IMR-90 (cell line): Measurements from ENCODE around the gene PARP12. TPM values are rescaled to one million over a fixed set of nuclear protein-coding genes. Genes with fewer than 3 reads are reported as not detected.

Experiments used
- ATAC-seq: fragments of 200-7000 bp; cut with Tn5 transposase; 2 replicates; pipeline ENCODE4 v1.9.1; 2020; ENCODE audit warnings: low read depth, mild to moderate bottlenecking, moderate library complexity
- BruUV-seq: library from RNA; stranded (reverse); fragments of 400-500 nt; replicated peaks from 2 replicates; lab custom pipeline; 2021; lab: Mats Ljungman, UMichigan
- CTCF ChIA-PET: fragments of 300-600 bp; formaldehyde crosslinking; extraction: SDS; loops from one replicate; lab custom pipeline; 2021; ENCODE audit warnings: antibody characterized with exemption; lab: Yijun Ruan, JAX
- POLR2A ChIA-PET: fragments of 300-600 bp; sonication (Branson Sonifier 250); formaldehyde crosslinking; loops from one replicate; lab custom pipeline; 2022; ENCODE audit warnings: antibody characterized with exemption; ENCODE audit not compliant: unreplicated experiment; lab: Charles Lee
- DNase-seq: peaks from one replicate; pipeline ENCODE4 v3.0.0; 2013
- H2AFZ ChIP-seq: replicated peaks from 2 replicates; pipeline ENCODE3; 2013; ENCODE audit warnings: low read length, mild to moderate bottlenecking; ENCODE audit not compliant: poor library complexity
- H2AK5ac ChIP-seq: 2 replicates; pipeline ENCODE4 v1.6.1; 2013; ENCODE audit warnings: low read depth, low read length, inconsistent platforms
- H2AK9ac ChIP-seq: replicated peaks from 2 replicates; pipeline ENCODE3; 2013; ENCODE audit warnings: mild to moderate bottlenecking, low read depth, low read length, moderate library complexity; ENCODE audit not compliant: poor library complexity
- H2BK120ac ChIP-seq: 2 replicates; pipeline ENCODE4 v1.6.1; 2013; ENCODE audit warnings: low read depth, low read length, inconsistent platforms
- H2BK15ac ChIP-seq: 3 replicates; pipeline ENCODE4 v1.6.1; 2013; ENCODE audit warnings: low read depth, low read length, inconsistent platforms
- H2BK20ac ChIP-seq: 2 replicates; pipeline ENCODE4 v1.6.1; 2013; ENCODE audit warnings: low read depth, mild to moderate bottlenecking, inconsistent platforms, low read length, moderate library complexity
- H2BK5ac ChIP-seq: 2 replicates; pipeline ENCODE4 v1.6.1; 2013; ENCODE audit warnings: mild to moderate bottlenecking, low read depth, low read length, inconsistent platforms; ENCODE audit not compliant: poor library complexity, severe bottlenecking
- H3K14ac ChIP-seq: replicated peaks from 2 replicates; pipeline ENCODE4 v1.6.1; 2013; ENCODE audit warnings: low read depth, low read length, inconsistent platforms
- H3K18ac ChIP-seq: 2 replicates; pipeline ENCODE4 v1.6.1; 2013; ENCODE audit warnings: low read depth, low read length, control low read depth
- H3K23ac ChIP-seq: 2 replicates; pipeline ENCODE4 v1.6.1; 2013; ENCODE audit warnings: low read depth, low read length, inconsistent platforms
- H3K27ac ChIP-seq: 2 replicates; pipeline ENCODE4 v1.5.1; 2013; ENCODE audit warnings: mild to moderate bottlenecking, control low read depth, low read length; ENCODE audit not compliant: insufficient read depth
- H3K27me3 ChIP-seq: 2 replicates; pipeline ENCODE4 v1.6.1; 2013; ENCODE audit warnings: low read length; ENCODE audit not compliant: control insufficient read depth, insufficient read depth
- H3K36me3 ChIP-seq: 2 replicates; pipeline ENCODE4 v1.6.1; 2013; ENCODE audit warnings: low read length, mixed read lengths; ENCODE audit not compliant: control insufficient read depth, insufficient read depth
- H3K4ac ChIP-seq: 2 replicates; pipeline ENCODE4 v1.6.1; 2013; ENCODE audit warnings: low read depth, low read length, inconsistent platforms
- H3K4me1 ChIP-seq: 2 replicates; pipeline ENCODE4 v1.6.1; 2013; ENCODE audit warnings: low read length, mixed read lengths; ENCODE audit not compliant: control insufficient read depth, insufficient read depth
- H3K4me2 ChIP-seq: 2 replicates; pipeline ENCODE4 v1.6.1; 2013; ENCODE audit warnings: low read depth, mild to moderate bottlenecking, control low read depth, low read length, moderate library complexity
- H3K4me3 ChIP-seq: 2 replicates; pipeline ENCODE4 v1.5.1; 2013; ENCODE audit warnings: low read depth, mild to moderate bottlenecking, control low read depth, low read length, moderate library complexity; ENCODE audit not compliant: insufficient read depth
- H3K56ac ChIP-seq: 2 replicates; pipeline ENCODE4 v1.6.1; 2013; ENCODE audit warnings: low read length, inconsistent platforms; ENCODE audit not compliant: insufficient read depth; ENCODE audit errors: extremely low read depth
- H3K79me1 ChIP-seq, 2 experiments: 2 replicates each; pipeline ENCODE4 v1.6.1; 2013; ENCODE audit warnings: low read length in 2 of 2, inconsistent platforms in 1 of 2, low read depth in 1 of 2
- H3K9ac ChIP-seq: 2 replicates; pipeline ENCODE4 v1.6.1; 2013; ENCODE audit warnings: low read depth, low read length, control low read depth
- H3K9me1 ChIP-seq: 2 replicates; pipeline ENCODE4 v1.6.1; 2013; ENCODE audit warnings: low read length, inconsistent platforms; ENCODE audit not compliant: insufficient read depth
- H3K9me3 ChIP-seq: 2 replicates; pipeline ENCODE4 v1.6.1; 2013; ENCODE audit warnings: low read length; ENCODE audit not compliant: control insufficient read depth, insufficient read depth
- H4K20me1 ChIP-seq: 2 replicates; pipeline ENCODE4 v1.6.1; 2013; ENCODE audit warnings: low read length, inconsistent platforms; ENCODE audit not compliant: insufficient read depth
- H4K5ac ChIP-seq: 2 replicates; pipeline ENCODE4 v1.6.1; 2013; ENCODE audit warnings: mild to moderate bottlenecking, low read depth, low read length, control low read depth
- H4K8ac ChIP-seq, 2 experiments: 2 replicates each; pipeline ENCODE4 v1.6.1; 2013; ENCODE audit warnings: low read depth in 2 of 2, low read length in 2 of 2, control low read depth in 1 of 2, inconsistent platforms in 1 of 2
- H4K91ac ChIP-seq: 2 replicates; pipeline ENCODE4 v1.6.1; 2013; ENCODE audit warnings: low read depth, low read length, inconsistent platforms; ENCODE audit not compliant: insufficient read depth
- BHLHE40 ChIP-seq: fragments of 150-350 bp; IDR thresholded peaks from 2 replicates; pipeline ENCODE4 v1.6.1; 2016; ENCODE audit warnings: mild to moderate bottlenecking, low read depth, low read length
- CEBPB ChIP-seq: IDR thresholded peaks from 2 replicates; pipeline ENCODE4 v1.6.1; 2012; ENCODE audit warnings: low read depth, low read length, improper control_type of control experiment
- CHD1 ChIP-seq: IDR thresholded peaks from 2 replicates; pipeline ENCODE4 v1.6.1; 2012; ENCODE audit warnings: low read depth, low read length, improper control_type of control experiment
- MAFK ChIP-seq: IDR thresholded peaks from 2 replicates; pipeline ENCODE4 v1.6.1; 2012; ENCODE audit warnings: low read depth, low read length, improper control_type of control experiment
- MAZ ChIP-seq: IDR thresholded peaks from 2 replicates; pipeline ENCODE4 v1.6.1; 2012; ENCODE audit warnings: low read depth, mild to moderate bottlenecking, low read length, improper control_type of control experiment, moderate library complexity, borderline replicate concordance
- MXI1 ChIP-seq: IDR thresholded peaks from 2 replicates; pipeline ENCODE4 v1.6.1; 2012; ENCODE audit warnings: low read depth, mild to moderate bottlenecking, low read length, moderate library complexity, borderline replicate concordance
- NFE2L2 ChIP-seq: fragments of 150-350 bp; IDR thresholded peaks from 2 replicates; pipeline ENCODE4 v1.6.1; 2016; ENCODE audit warnings: low read depth, mild to moderate bottlenecking, low read length
- POLR2A ChIP-seq: IDR thresholded peaks from 2 replicates; pipeline ENCODE4 v1.6.1; 2012; ENCODE audit warnings: mild to moderate bottlenecking, low read depth, low read length
- RAD21 ChIP-seq: IDR thresholded peaks from 2 replicates; pipeline ENCODE4 v1.6.1; 2012; ENCODE audit warnings: low read length, improper control_type of control experiment
- RCOR1 ChIP-seq: IDR thresholded peaks from 2 replicates; pipeline ENCODE4 v1.6.1; 2012; ENCODE audit warnings: mild to moderate bottlenecking, low read length, improper control_type of control experiment; ENCODE audit not compliant: insufficient replicate concordance
- RFX5 ChIP-seq: IDR thresholded peaks from 2 replicates; pipeline ENCODE4 v1.8.0; 2012; ENCODE audit warnings: low read depth, mild to moderate bottlenecking, low read length, moderate library complexity
- SMC3 ChIP-seq: fragments of 150-350 bp; IDR thresholded peaks from 2 replicates; pipeline ENCODE4 v1.6.1; 2016; ENCODE audit warnings: low read depth, mild to moderate bottlenecking, antibody characterized with exemption, low read length, moderate library complexity
- WGBS, 2 experiments: methylation state at CpG; one replicate each; pipeline versions ENCODE4 v1.1.5 to v1.1.7; 2013; ENCODE audit warnings: missing lambda C conversion rate in 2 of 2; ENCODE audit not compliant: insufficient read length in 1 of 2; ENCODE audit errors: extremely low coverage in 2 of 2; 5-methylcytosine and 5-hydroxymethylcytosine counted together
- dilution Hi-C: fragments of 300-500 bp; cut with HindIII; formaldehyde crosslinking; loops from one replicate; pipeline ENCODE4 v1.14.3; 2018; ENCODE audit warnings: low sequenced_read_pairs; ENCODE audit not compliant: unreplicated experiment
- in situ Hi-C: fragments of 300-500 bp; cut with MboI; formaldehyde crosslinking; loops from 3 replicates; pipeline ENCODE4 v1.14.3; 2019; ENCODE audit warnings: low sequenced_read_pairs, inconsistent platforms, mixed read lengths
- intact Hi-C: fragments of 100-400 bp; cut with micrococcal nuclease; formaldehyde crosslinking; loops from 2 replicates; pipeline ENCODE4 v1.10.0; 2022
- polyA plus RNA-seq, 3 experiments: library from polyadenylated mRNA; depleted of rRNA; stranded (reverse); fragments of >200 nt; gene quantifications; 2 replicates each; pipeline ENCODE4 v1.2.3, GENCODE V29; 2012; ENCODE audit warnings: low replicate concordance in 1 of 3
- total RNA-seq: library from RNA; depleted of rRNA; stranded (reverse); fragments of >200 nt; gene quantifications from 2 replicates; pipeline ENCODE4 v1.2.3, GENCODE V29; 2012
- TF ChIP-seq, protein P1 (sequence below): fragments of 150-350 bp; IDR thresholded peaks from 2 replicates; pipeline ENCODE4 v1.6.1; 2016; ENCODE audit warnings: low read depth, mild to moderate bottlenecking, low read length, moderate library complexity, borderline replicate concordance
- TF ChIP-seq, protein P2 (sequence below): conservative IDR thresholded peaks from 2 replicates; pipeline ENCODE4 v1.5.1; 2012; ENCODE audit warnings: mild to moderate bottlenecking, low read depth, low read length, improper control_type of control experiment
- TF ChIP-seq, protein P3 (sequence below): fragments of 150-350 bp; IDR thresholded peaks from 2 replicates; pipeline ENCODE4 v1.6.1; 2017; ENCODE audit warnings: mild to moderate bottlenecking, antibody characterized with exemption, low read length, low read depth

PARP12 gene
- total and polyA plus RNA-seq, 2 of the 4 experiments (the other 2 are of a cell fraction): 7.2 to 11.3 TPM

DNA sequence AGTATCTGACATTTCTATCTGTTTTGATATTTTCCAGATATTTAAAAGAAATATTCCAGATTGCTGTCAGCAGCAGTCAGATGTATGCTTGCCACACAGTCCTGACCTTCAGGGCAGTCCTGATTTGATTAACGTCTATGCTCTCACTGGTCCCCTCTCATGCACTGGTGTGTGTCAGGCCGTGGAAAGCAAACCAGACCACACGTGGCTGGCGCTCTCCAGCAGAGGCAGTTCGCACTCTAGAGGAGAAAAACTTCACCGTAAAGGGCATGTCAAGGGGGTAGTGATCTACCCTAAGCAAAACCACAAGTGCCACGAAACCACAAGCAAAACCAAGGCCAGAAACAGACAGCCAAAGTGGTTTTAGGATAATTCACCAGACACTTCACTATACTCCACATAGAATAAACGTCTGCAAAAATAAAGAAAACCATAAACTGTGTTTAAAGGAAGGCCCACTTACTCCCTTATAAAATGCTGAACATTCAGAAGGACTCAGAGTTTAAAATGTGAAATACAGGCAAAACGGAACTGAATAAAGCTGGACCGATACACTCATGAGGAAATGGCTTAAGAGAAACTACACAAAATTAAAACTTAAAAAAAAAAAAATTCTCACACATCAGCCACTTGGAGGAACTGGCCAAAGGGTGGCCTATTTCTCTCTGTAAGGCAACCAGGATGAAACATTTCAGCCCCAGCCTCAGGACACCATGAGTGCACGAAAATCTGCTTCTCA, 26.4 kb downstream of the PARP12 start:
- Histone ChIP-seq H3K27ac (no peak overlapping the region; the same call in 1 of the 2 replicates), H3K4me1 (peaks cover 13% of the 10 kb centered on the region), H3K4me3 (no peak overlapping the region), H2AK9ac (no peak overlapping the region), H3K56ac (no peak overlapping the region; the same call in 1 of the 2 replicates), H3K9me1 (peaks cover 20% of the 10 kb centered on the region), H3K27me3 (no peaks in the 10 kb centered on the region), H3K79me1 (peaks cover 0 to 17% of the 10 kb centered on the region in 2 experiments; a peak in 1 of 4 replicates), H2BK15ac (peak overlapping the region; percentile 73; the same call in 2 of the 3 replicates), H2BK5ac (no peak overlapping the region), H3K36me3 (peaks cover 10% of the 10 kb centered on the region), H2AFZ (peak overlapping the region; percentile 71), H3K23ac (peak overlapping the region; percentile 76; the same call in 1 of the 2 replicates), H2AK5ac (peak overlapping the region; percentile 79), H4K5ac (no peak overlapping the region), H3K4ac (peak overlapping the region; percentile 82), H3K18ac (no peak overlapping the region), H4K20me1 (no peaks in the 10 kb centered on the region), H4K91ac (peak overlapping the region; percentile 85), H3K4me2 (no peak overlapping the region), H2BK120ac (peak overlapping the region; percentile 87; the same call in 1 of the 2 replicates), H3K14ac (peak overlapping the region; percentile 88), H3K9ac (no peak overlapping the region), H4K8ac (peak overlapping the region; percentile 75 to 91; a peak in 3 of 4 replicates), H2BK20ac (peak overlapping the region; percentile 75), H3K9me3 (no peaks in the 10 kb centered on the region)
- dilution Hi-C loops: no loop called here
- ChIA-PET POLR2A (no interaction called here), CTCF (no interaction called here)
- 80% methylated on average over 2 of the region's 11 CpGs; no CpG with 5 or more reads in 1 of the 2 experiments for WGBS, 2 experiments
- in situ Hi-C loops: no loop called here
- no TSS peak for BruUV-seq
- no peak for ATAC-seq
- no peak for DNase-seq
- intact Hi-C loops: no loop called here
- TF ChIP-seq MAZ (no peak), POLR2A (no peak), CEBPB (no peak), RAD21 (no peak), CHD1 (no peak), BHLHE40 (no peak), MXI1 (no peak), RFX5 (no peak), MAFK (no peak), SMC3 (no peak), RCOR1 (no peak), NFE2L2 (no peak)
- TF ChIP-seq, protein P1, sequence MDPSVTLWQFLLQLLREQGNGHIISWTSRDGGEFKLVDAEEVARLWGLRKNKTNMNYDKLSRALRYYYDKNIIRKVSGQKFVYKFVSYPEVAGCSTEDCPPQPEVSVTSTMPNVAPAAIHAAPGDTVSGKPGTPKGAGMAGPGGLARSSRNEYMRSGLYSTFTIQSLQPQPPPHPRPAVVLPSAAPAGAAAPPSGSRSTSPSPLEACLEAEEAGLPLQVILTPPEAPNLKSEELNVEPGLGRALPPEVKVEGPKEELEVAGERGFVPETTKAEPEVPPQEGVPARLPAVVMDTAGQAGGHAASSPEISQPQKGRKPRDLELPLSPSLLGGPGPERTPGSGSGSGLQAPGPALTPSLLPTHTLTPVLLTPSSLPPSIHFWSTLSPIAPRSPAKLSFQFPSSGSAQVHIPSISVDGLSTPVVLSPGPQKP: no peak
- TF ChIP-seq, protein P2, sequence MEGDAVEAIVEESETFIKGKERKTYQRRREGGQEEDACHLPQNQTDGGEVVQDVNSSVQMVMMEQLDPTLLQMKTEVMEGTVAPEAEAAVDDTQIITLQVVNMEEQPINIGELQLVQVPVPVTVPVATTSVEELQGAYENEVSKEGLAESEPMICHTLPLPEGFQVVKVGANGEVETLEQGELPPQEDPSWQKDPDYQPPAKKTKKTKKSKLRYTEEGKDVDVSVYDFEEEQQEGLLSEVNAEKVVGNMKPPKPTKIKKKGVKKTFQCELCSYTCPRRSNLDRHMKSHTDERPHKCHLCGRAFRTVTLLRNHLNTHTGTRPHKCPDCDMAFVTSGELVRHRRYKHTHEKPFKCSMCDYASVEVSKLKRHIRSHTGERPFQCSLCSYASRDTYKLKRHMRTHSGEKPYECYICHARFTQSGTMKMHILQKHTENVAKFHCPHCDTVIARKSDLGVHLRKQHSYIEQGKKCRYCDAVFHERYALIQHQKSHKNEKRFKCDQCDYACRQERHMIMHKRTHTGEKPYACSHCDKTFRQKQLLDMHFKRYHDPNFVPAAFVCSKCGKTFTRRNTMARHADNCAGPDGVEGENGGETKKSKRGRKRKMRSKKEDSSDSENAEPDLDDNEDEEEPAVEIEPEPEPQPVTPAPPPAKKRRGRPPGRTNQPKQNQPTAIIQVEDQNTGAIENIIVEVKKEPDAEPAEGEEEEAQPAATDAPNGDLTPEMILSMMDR: no peak
- TF ChIP-seq, protein P3, sequence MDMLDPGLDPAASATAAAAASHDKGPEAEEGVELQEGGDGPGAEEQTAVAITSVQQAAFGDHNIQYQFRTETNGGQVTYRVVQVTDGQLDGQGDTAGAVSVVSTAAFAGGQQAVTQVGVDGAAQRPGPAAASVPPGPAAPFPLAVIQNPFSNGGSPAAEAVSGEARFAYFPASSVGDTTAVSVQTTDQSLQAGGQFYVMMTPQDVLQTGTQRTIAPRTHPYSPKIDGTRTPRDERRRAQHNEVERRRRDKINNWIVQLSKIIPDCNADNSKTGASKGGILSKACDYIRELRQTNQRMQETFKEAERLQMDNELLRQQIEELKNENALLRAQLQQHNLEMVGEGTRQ: no peak
